ENCODE data around the gene RNF157. TPM values are rescaled to one million over a fixed set of nuclear protein-coding genes. Genes with fewer than 3 reads are reported as not detected.

RNF157 gene
- total RNA-seq, 1 experiment from 2014 or later = 29.3 TPM

- CTCF ChIA-PET = interaction anchor here (0.6 kb wide), 1 partner anchor 26 kb away, joined by 4 read pairs; no protein-coding TSS in a partner anchor
- Mint-ChIP-seq H3K4me3 (ENCODE audit: unreplicated experiment) (no peak overlapping the region), H3K27ac (ENCODE audit: unreplicated experiment) (no peak overlapping the region), H3K27me3 (ENCODE audit: insufficient read depth, unreplicated experiment) (no peaks in the 10 kb centered on the region), H3K9me3 (ENCODE audit: unreplicated experiment) (no peaks in the 10 kb centered on the region), H3K36me3 (ENCODE audit: insufficient read depth, unreplicated experiment) (no peaks in the 10 kb centered on the region), H3K4me1 (ENCODE audit: low read depth, unreplicated experiment) (no peaks in the 10 kb centered on the region)
- BruUV-seq (replicated peaks) = no TSS peak
- TF ChIP-seq CTCF (IDR thresholded peaks at IDR 0.05; ENCODE audit: insufficient read depth in 1 of 2, low read depth in 1 of 2, low read length in 1 of 2, severe bottlenecking in 1 of 2, unreplicated experiment in 1 of 2) = no peak
- Histone ChIP-seq H3K4me3 (ENCODE audit: low read depth, low read length) (no peak overlapping the region), H3K9me3 (no peaks in the 10 kb centered on the region), H3K27me3 (replicated peaks; ENCODE audit: control insufficient read depth, insufficient read depth, low read length) (no peaks in the 10 kb centered on the region), H3K4me1 (no peaks in the 10 kb centered on the region), H3K36me3 (ENCODE audit: control insufficient read depth, insufficient read depth, low read length) (no peaks in the 10 kb centered on the region)
- intact Hi-C loops (cut with micrococcal nuclease; ENCODE audit: unreplicated experiment) = no loop called here
- POLR2A ChIA-PET = no interaction called here
- no peak for DNase-seq
Measured at GRCh38 chr17:76163919-76164318, 76.4 kb downstream of the RNF157 start.

- ChIA-PET POLR2A (interaction anchor here (0.7 kb wide), 1 partner anchor 11 kb away, joined by 3 read pairs; no protein-coding TSS in a partner anchor), CTCF (no interaction called here)
- Mint-ChIP-seq H3K27me3 (ENCODE audit: insufficient read depth, unreplicated experiment) (no peaks in the 10 kb centered on the region), H3K4me3 (ENCODE audit: unreplicated experiment) (no peak overlapping the region), H3K27ac (ENCODE audit: unreplicated experiment) (no peak overlapping the region), H3K9me3 (ENCODE audit: unreplicated experiment) (no peaks in the 10 kb centered on the region), H3K4me1 (ENCODE audit: low read depth, unreplicated experiment) (no peaks in the 10 kb centered on the region), H3K36me3 (ENCODE audit: insufficient read depth, unreplicated experiment) (peaks cover 4% of the 10 kb centered on the region)
- intact Hi-C loops (cut with micrococcal nuclease; ENCODE audit: unreplicated experiment) = no loop called here
- no peak for TF ChIP-seq CTCF (IDR thresholded peaks at IDR 0.05; ENCODE audit: insufficient read depth in 1 of 2, low read depth in 1 of 2, low read length in 1 of 2, severe bottlenecking in 1 of 2, unreplicated experiment in 1 of 2)
- Histone ChIP-seq H3K36me3 (ENCODE audit: control insufficient read depth, insufficient read depth, low read length) (no peaks in the 10 kb centered on the region), H3K9me3 (no peaks in the 10 kb centered on the region), H3K27me3 (replicated peaks; ENCODE audit: control insufficient read depth, insufficient read depth, low read length) (no peaks in the 10 kb centered on the region), H3K4me3 (ENCODE audit: low read depth, low read length) (no peak overlapping the region), H3K4me1 (no peaks in the 10 kb centered on the region)
- BruUV-seq (replicated peaks) = no TSS peak
- no peak for DNase-seq
Measured at GRCh38 chr17:76161619-76162266, 78.5 kb downstream of the RNF157 start.

- no peak overlapping the region for H3K27ac Mint-ChIP-seq (ENCODE audit: unreplicated experiment)
Measured at GRCh38 chr17:76160896-76161528, 79.3 kb downstream of the RNF157 start.

More at GRCh38 chr17:76160896-76161528, 79.3 kb downstream of the RNF157 start:
- H3K4me3 ChIP-seq (ENCODE audit: low read depth, low read length) = no peak overlapping the region
- H3K36me3 Mint-ChIP-seq (ENCODE audit: insufficient read depth, unreplicated experiment) = peaks cover 4% of the 10 kb centered on the region
- POLR2A ChIA-PET = interaction anchor here (0.7 kb wide), 1 partner anchor 56 kb away, joined by 3 read pairs; no protein-coding TSS in a partner anchor
- H3K4me3 Mint-ChIP-seq (ENCODE audit: unreplicated experiment) = no peak overlapping the region
- no peak for TF ChIP-seq CTCF (IDR thresholded peaks at IDR 0.05; ENCODE audit: insufficient read depth in 1 of 2, low read depth in 1 of 2, low read length in 1 of 2, severe bottlenecking in 1 of 2, unreplicated experiment in 1 of 2)
- no peaks in the 10 kb centered on the region for H3K4me1 ChIP-seq
- H3K4me1 Mint-ChIP-seq (ENCODE audit: low read depth, unreplicated experiment) = no peaks in the 10 kb centered on the region
- no peaks in the 10 kb centered on the region for H3K36me3 ChIP-seq (ENCODE audit: control insufficient read depth, insufficient read depth, low read length)
- CTCF ChIA-PET = no interaction called here
- no TSS peak for BruUV-seq (replicated peaks)
- intact Hi-C loops (cut with micrococcal nuclease; ENCODE audit: unreplicated experiment) = no loop called here
- no peaks in the 10 kb centered on the region for H3K27me3 ChIP-seq (replicated peaks; ENCODE audit: control insufficient read depth, insufficient read depth, low read length)
- no peak for DNase-seq
- H3K27me3 Mint-ChIP-seq (ENCODE audit: insufficient read depth, unreplicated experiment) = no peaks in the 10 kb centered on the region
- no peaks in the 10 kb centered on the region for H3K9me3 ChIP-seq
- no peaks in the 10 kb centered on the region for H3K9me3 Mint-ChIP-seq (ENCODE audit: unreplicated experiment)

Data from Caco-2 (cell line).